Measurements from ENCODE around the gene CD2AP. TPM values are rescaled to one million over a fixed set of nuclear protein-coding genes. Genes with fewer than 3 reads are reported as not detected.

Gene CD2AP
- total RNA-seq, 2 donors from 2014 or later, result 28.5 to 31.0 TPM

DNA sequence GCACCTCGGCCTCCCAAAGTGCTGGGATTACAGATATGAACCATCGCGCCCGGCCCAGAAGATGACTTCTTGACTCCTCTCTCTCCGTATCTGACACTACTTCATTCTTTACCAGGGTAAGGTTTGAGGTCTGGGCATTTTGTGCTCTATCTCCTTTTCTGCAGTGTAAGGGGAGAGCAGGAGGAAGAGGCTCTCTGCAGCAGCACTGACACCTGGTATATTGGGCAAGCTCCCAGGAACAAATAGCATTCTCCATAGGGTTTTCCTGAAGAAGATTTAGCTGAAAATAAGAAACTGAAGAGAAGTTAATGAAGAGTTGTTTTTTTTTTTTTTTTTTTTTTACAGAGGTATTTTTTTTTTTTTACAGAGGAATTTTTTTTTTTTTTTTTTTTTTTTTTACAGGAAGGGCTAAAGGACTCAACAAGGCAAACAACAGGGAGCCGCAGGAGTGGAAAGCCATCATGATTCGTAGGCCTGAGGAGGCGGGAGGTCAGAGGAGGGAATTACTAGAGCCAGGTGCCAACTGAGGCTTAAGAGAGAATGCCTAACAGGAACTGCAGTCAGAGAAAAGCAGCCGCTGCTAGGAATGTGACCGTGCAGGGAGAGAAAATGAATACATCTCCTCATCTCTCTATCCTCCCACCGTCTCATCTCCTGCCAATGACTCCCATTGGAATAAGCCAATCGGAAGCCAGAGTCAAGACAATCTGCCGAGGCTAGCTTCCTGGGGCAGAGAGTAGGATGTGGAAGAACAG, 186.1 kb downstream of the CD2AP start:
- WGBS, 2 donors, result 90 to 94% methylated on average over 13 of the region's 13 CpGs
- DNase-seq (no peak), ATAC-seq (no peak)
- no peak overlapping the region for H3K4me3 ChIP-seq
- TF ChIP-seq, protein P1, sequence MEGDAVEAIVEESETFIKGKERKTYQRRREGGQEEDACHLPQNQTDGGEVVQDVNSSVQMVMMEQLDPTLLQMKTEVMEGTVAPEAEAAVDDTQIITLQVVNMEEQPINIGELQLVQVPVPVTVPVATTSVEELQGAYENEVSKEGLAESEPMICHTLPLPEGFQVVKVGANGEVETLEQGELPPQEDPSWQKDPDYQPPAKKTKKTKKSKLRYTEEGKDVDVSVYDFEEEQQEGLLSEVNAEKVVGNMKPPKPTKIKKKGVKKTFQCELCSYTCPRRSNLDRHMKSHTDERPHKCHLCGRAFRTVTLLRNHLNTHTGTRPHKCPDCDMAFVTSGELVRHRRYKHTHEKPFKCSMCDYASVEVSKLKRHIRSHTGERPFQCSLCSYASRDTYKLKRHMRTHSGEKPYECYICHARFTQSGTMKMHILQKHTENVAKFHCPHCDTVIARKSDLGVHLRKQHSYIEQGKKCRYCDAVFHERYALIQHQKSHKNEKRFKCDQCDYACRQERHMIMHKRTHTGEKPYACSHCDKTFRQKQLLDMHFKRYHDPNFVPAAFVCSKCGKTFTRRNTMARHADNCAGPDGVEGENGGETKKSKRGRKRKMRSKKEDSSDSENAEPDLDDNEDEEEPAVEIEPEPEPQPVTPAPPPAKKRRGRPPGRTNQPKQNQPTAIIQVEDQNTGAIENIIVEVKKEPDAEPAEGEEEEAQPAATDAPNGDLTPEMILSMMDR (IDR thresholded peaks at IDR 0.05), result no peak
- TF ChIP-seq POLR2A (IDR thresholded peaks at IDR 0.05), result no peak
- intact Hi-C loops (cut with DNase I), result no loop called here
- no peak overlapping the region for H3K27ac ChIP-seq
- no peaks in the 10 kb centered on the region for H3K4me1 ChIP-seq
- no peaks in the 10 kb centered on the region for H3K36me3 ChIP-seq (replicated peaks in 1 of 2; ENCODE audit: insufficient read depth in 1 of 2, low read depth in 2 of 2)
- H3K9me3 ChIP-seq, result no peaks in the 10 kb centered on the region
- no peaks in the 10 kb centered on the region for H3K27me3 ChIP-seq

DNA sequence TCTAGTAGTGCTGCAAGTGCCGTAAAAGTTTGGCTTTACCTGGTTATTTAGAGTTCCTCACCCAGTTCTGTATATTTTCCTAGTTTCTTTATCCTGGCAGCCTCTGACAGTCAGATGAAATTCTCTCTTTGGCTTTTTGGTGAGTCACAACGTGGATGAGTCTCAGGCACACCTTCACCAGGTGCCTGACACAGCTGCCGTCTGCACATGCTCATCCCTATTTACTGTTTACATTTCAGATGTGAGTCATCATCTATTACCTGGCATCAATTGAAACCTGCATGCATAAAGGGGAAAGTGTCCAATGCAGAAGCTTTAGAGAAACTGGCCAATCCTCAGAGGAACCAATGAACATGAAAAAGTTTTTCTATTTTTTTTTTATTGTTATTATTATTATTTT, 187.5 kb downstream of the CD2AP start:
- H3K4me3 ChIP-seq, result no peak overlapping the region
- DNase-seq (no peak), ATAC-seq (no peak)
- WGBS, 2 donors, result 66 to 72% methylated on average over 3 of the region's 3 CpGs
- H3K27me3 ChIP-seq, result no peaks in the 10 kb centered on the region
- H3K27ac ChIP-seq, result no peak overlapping the region
- intact Hi-C loops (cut with DNase I), result no loop called here
- H3K9me3 ChIP-seq, result no peaks in the 10 kb centered on the region
- TF ChIP-seq POLR2A (IDR thresholded peaks at IDR 0.05), result no peak
- peaks cover 8% of the 10 kb centered on the region for H3K4me1 ChIP-seq
- H3K36me3 ChIP-seq (replicated peaks in 1 of 2; ENCODE audit: insufficient read depth in 1 of 2, low read depth in 2 of 2), result no peaks in the 10 kb centered on the region

DNA sequence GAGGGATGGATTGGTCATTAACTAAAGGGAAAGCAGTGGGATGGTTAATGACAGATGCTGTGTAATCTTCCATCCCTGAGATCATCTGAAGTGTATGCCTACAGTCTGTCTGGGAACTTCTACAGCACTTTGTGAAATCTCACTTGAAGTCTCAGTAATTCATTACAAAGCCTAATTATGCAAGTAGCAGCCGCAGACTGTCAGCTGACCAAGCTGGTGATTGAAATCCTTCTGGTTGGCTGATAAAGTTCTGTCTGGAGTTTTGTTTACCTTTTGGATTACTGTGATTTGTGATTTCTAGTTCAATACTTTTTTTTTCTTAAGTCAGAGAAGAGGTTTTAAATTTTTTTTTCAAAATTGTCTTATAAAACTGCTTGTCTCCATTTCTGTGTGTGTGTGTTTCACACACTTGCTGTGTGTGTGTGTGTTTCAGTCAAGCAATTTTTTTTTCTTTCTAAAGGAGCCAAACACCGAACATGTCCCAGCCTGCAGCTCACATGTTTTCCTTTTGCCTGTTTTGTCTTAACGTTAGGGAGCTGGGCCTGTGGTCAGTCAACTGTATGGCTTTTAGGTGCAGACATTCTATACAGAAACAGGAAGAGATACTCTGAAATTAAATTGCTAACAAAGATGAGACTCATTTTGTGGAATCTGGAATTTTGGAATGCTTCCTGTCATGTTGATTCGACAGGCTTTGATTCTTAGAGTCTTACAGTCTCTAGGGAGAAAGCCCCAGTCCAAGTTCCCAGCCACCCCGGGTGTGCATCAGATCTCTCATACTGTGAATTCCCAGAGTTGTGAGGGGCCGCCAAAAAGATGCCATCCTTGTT, 192.3 kb downstream of the CD2AP start:
- intact Hi-C loops (cut with DNase I), result no loop called here
- Histone ChIP-seq H3K27ac (no peak overlapping the region), H3K36me3 (replicated peaks in 1 of 2; ENCODE audit: insufficient read depth in 1 of 2, low read depth in 2 of 2) (no peaks in the 10 kb centered on the region), H3K4me1 (peaks cover 8% of the 10 kb centered on the region), H3K9me3 (no peaks in the 10 kb centered on the region), H3K4me3 (no peak overlapping the region), H3K27me3 (no peaks in the 10 kb centered on the region)
- TF ChIP-seq, protein P1 (IDR thresholded peaks at IDR 0.05), result no peak
- TF ChIP-seq POLR2A (IDR thresholded peaks at IDR 0.05), result no peak
- DNase-seq, result no peak
- no peak for ATAC-seq
- 33 to 38% methylated on average over 6 of the region's 6 CpGs for WGBS, 2 donors

DNA sequence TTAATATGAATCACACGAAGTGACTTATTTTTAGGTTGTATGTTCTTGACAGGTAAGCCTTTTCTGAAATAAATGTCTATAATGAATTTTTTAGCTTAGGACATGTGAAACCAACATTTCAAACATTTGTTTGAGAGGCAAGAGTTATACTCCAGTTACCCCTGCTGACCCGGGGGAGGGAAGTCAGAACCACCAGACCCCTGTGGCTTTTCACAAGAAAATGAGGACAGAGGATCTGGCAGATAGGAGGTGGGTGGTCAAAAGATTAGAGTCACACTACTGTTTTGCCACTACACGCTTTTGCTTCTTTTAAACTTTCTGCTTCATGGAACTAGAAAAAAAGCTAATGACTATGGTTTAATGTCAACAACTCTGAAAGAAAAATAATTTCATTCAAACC, 193.3 kb downstream of the CD2AP start:
- intact Hi-C loops (cut with DNase I), result no loop called here
- no peaks in the 10 kb centered on the region for H3K9me3 ChIP-seq
- no peak overlapping the region for H3K27ac ChIP-seq
- H3K27me3 ChIP-seq, result no peaks in the 10 kb centered on the region
- no peak for DNase-seq
- TF ChIP-seq, protein P1 (IDR thresholded peaks at IDR 0.05), result no peak
- no peak for TF ChIP-seq POLR2A (IDR thresholded peaks at IDR 0.05)
- no peak overlapping the region for H3K4me3 ChIP-seq
- no peaks in the 10 kb centered on the region for H3K36me3 ChIP-seq (replicated peaks in 1 of 2; ENCODE audit: insufficient read depth in 1 of 2, low read depth in 2 of 2)
- no peak for ATAC-seq
- WGBS, 2 donors, result 75 to 79% methylated on average over 3 of the region's 3 CpGs
- peaks cover 8% of the 10 kb centered on the region for H3K4me1 ChIP-seq

DNA sequence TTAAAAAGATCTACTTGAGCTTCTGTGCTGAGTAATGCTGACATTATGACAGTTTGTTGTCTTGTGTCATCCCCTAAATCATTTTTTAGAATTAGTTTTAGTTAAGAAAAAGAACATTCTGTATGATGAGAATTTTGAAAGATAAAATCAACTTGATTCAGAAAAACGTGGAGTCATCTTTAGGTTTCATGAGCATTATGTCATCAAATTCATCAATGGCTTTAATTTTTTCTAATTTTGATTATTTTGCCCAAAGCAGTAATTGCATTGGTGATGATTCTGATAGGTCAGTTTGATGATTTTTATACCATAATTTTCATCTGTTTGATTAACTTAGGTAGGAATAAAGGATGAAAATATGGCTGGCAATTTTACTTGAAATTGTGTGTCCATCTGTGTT, 194.2 kb downstream of the CD2AP start:
- ATAC-seq (no peak), DNase-seq (no peak)
- no peak for TF ChIP-seq POLR2A (IDR thresholded peaks at IDR 0.05)
- TF ChIP-seq, protein P1 (IDR thresholded peaks at IDR 0.05), result no peak
- H3K4me3 ChIP-seq, result no peak overlapping the region
- H3K27me3 ChIP-seq, result no peaks in the 10 kb centered on the region
- no peaks in the 10 kb centered on the region for H3K36me3 ChIP-seq (replicated peaks in 1 of 2; ENCODE audit: insufficient read depth in 1 of 2, low read depth in 2 of 2)
- 47 to 51% methylated on average over 1 of the region's 1 CpG for WGBS, 2 donors
- no peaks in the 10 kb centered on the region for H3K9me3 ChIP-seq
- no peak overlapping the region for H3K27ac ChIP-seq
- H3K4me1 ChIP-seq, result peaks cover 8% of the 10 kb centered on the region
- intact Hi-C loops (cut with DNase I), result no loop called here

Measured in body of pancreas (tissue), 4 donors.